CD4-positive, alpha-beta memory T cell (primary cell): Measurements from ENCODE around the gene EOGT. TPM values are rescaled to one million over a fixed set of nuclear protein-coding genes. Genes with fewer than 3 reads are reported as not detected.
A peak's percentile ranks its signal among the peaks of the same experiment; 100 is the strongest.

Experiments
- CTCF ChIA-PET: fragments of 350-600 bp; sonication (Branson Sonifier 250); formaldehyde crosslinking; loops from one replicate; lab custom pipeline; 2021; ENCODE audit warnings: inconsistent platforms; ENCODE audit not compliant: partially characterized antibody; lab: Charles Lee
- POLR2A ChIA-PET: fragments of 350-600 bp; sonication (Branson Sonifier 250); formaldehyde crosslinking; loops from one replicate; lab custom pipeline; 2021; ENCODE audit not compliant: partially characterized antibody; lab: Charles Lee
- DNase-seq, 5 donors: peaks; one replicate each; pipeline versions ENCODE4 v3.0.0 to v3.0.0-alpha.2; 2020 to 2022; ENCODE audit warnings: mixed read lengths in 1 of 5
- H3K27ac ChIP-seq: one replicate; pipeline ENCODE4 v1.7.0; 2013; ENCODE audit warnings: low read depth, low read length
- H3K27me3 ChIP-seq: 2 replicates; pipeline ENCODE4 v1.7.0; 2013; ENCODE audit warnings: mild to moderate bottlenecking, low read length, moderate library complexity; ENCODE audit not compliant: insufficient read depth
- H3K36me3 ChIP-seq: 2 replicates; pipeline ENCODE4 v1.7.0; 2013; ENCODE audit warnings: mild to moderate bottlenecking, low read length, moderate library complexity; ENCODE audit not compliant: insufficient read depth
- H3K4me1 ChIP-seq: 2 replicates; pipeline ENCODE4 v1.7.0; 2013; ENCODE audit warnings: mild to moderate bottlenecking, low read length, moderate library complexity; ENCODE audit not compliant: insufficient read depth
- H3K4me3 ChIP-seq, 2 donors: one replicate each; pipeline ENCODE4 v1.7.0; 2013; ENCODE audit warnings: low read length in 2 of 2, mild to moderate bottlenecking in 1 of 2
- H3K9me3 ChIP-seq, 2 donors: one replicate each; pipeline ENCODE4 v1.7.0; 2013; ENCODE audit warnings: low read length in 2 of 2, control low read depth in 1 of 2; ENCODE audit not compliant: control insufficient read depth in 1 of 2
- H3K27ac Mint-ChIP-seq, 7 donors: one replicate each; pipeline ENCODE4 v1.8.0; 2020 to 2021; ENCODE audit warnings: mixed read lengths in 7 of 7, mild to moderate bottlenecking in 6 of 7, inconsistent platforms in 3 of 7, moderate library complexity in 3 of 7
- H3K27me3 Mint-ChIP-seq, 2 donors: one replicate each; pipeline ENCODE4 v1.8.0; 2020 to 2021; ENCODE audit warnings: mixed read lengths in 2 of 2
- H3K36me3 Mint-ChIP-seq, 2 donors: one replicate each; pipeline ENCODE4 v1.8.0; 2020 to 2021; ENCODE audit warnings: mixed read lengths in 2 of 2, inconsistent platforms in 1 of 2, mild to moderate bottlenecking in 1 of 2
- H3K4me1 Mint-ChIP-seq, 4 donors: one replicate each; pipeline ENCODE4 v1.8.0; 2020 to 2021; ENCODE audit warnings: mixed read lengths in 4 of 4, mild to moderate bottlenecking in 1 of 4
- H3K4me3 Mint-ChIP-seq, 8 donors: one replicate each; pipeline ENCODE4 v1.8.0; 2020 to 2021; ENCODE audit warnings: mixed read lengths in 8 of 8, mild to moderate bottlenecking in 7 of 8, moderate library complexity in 6 of 8, inconsistent platforms in 3 of 8
- H3K9me3 Mint-ChIP-seq, 8 donors: one replicate each; pipeline ENCODE4 v1.8.0; 2020 to 2021; ENCODE audit warnings: mixed read lengths in 8 of 8, mild to moderate bottlenecking in 5 of 8, inconsistent platforms in 3 of 8, moderate library complexity in 1 of 8
- intact Hi-C: fragments of 100-400 bp; cut with micrococcal nuclease; formaldehyde crosslinking; loops from one replicate; pipeline ENCODE4 v1.15.1; 2023
- polyA plus RNA-seq, 2 donors: library from polyadenylated mRNA; unstranded; fragments of 300-500 nt; fragmentation: Illumina TruSeq; gene quantifications; one replicate each; pipeline ENCODE4 v1.2.3, GENCODE V29; 2021
- total RNA-seq, 2 experiments: library from RNA; stranded (reverse); gene quantifications; one replicate each; pipeline ENCODE4 v1.2.3, GENCODE V29; 2021

Gene EOGT
- total and polyA plus RNA-seq, 4 experiments from 2014 or later = 8.2 to 28.6 (median 18.0) TPM

- Mint-ChIP-seq H3K9me3 (no peaks in the 10 kb centered on the region), H3K36me3 (peaks cover 57 to 68% of the 10 kb centered on the region in 2 donors), H3K27me3 (no peaks in the 10 kb centered on the region), H3K27ac (no peak overlapping the region), H3K4me1 (peaks cover 0 to 3% (median under 1%) of the 10 kb centered on the region in 4 donors), H3K4me3 (no peak overlapping the region)
- H3K9me3 ChIP-seq = no peaks in the 10 kb centered on the region
- H3K27me3 ChIP-seq = no peaks in the 10 kb centered on the region
- no peak overlapping the region for H3K4me3 ChIP-seq
- no peaks in the 10 kb centered on the region for H3K4me1 ChIP-seq
- DNase-seq = no peak
- no peak overlapping the region for H3K27ac ChIP-seq
- H3K36me3 ChIP-seq = peaks cover 58% of the 10 kb centered on the region
- intact Hi-C loops = no loop called here
- POLR2A ChIA-PET = interaction anchor here (0.6 to 1.0 kb wide), 2 partner anchors 18 to 19 kb away, joined by 3 to 4 read pairs; partner anchors contain the start of gene EOGT
- CTCF ChIA-PET = no interaction called here
Observed at GRCh38 chr3:69031635-69032034, 18.2 kb upstream of the EOGT start.

GRCh38 chr3:69020857-69021256 lies 7.4 kb upstream of the EOGT start:
- intact Hi-C loops = no loop called here
- H3K9me3 Mint-ChIP-seq = no peaks in the 10 kb centered on the region
- H3K4me3 ChIP-seq = no peak overlapping the region
- H3K36me3 Mint-ChIP-seq = peaks cover 10 to 29% of the 10 kb centered on the region in 2 donors
- no peaks in the 10 kb centered on the region for H3K27me3 Mint-ChIP-seq
- H3K27ac Mint-ChIP-seq = peak overlapping the region in 1 of 7 donors; percentile 17
- DNase-seq = no peak
- H3K4me3 Mint-ChIP-seq = no peak overlapping the region
- H3K4me1 ChIP-seq = no peaks in the 10 kb centered on the region
- H3K4me1 Mint-ChIP-seq = peaks cover 0 to 4% (median under 1%) of the 10 kb centered on the region in 4 donors
- H3K27me3 ChIP-seq = no peaks in the 10 kb centered on the region
- H3K9me3 ChIP-seq = no peaks in the 10 kb centered on the region
- ChIA-PET CTCF (interaction anchor here (1.0 to 1.2 kb wide), 2 partner anchors 10 to 71 kb away, joined by 3 read pairs; no protein-coding TSS in a partner anchor), POLR2A (interaction anchor here (1.2 kb wide), 1 partner anchor 31 kb away, joined by 6 read pairs; the partner anchor contains the start of gene TMF1)
- H3K36me3 ChIP-seq = peaks cover 18% of the 10 kb centered on the region
- H3K27ac ChIP-seq = no peak overlapping the region

GRCh38 chr3:69020424-69020823 lies 6.9 kb upstream of the EOGT start:
- POLR2A ChIA-PET = interaction anchor here (1.2 kb wide), 1 partner anchor 32 kb away, joined by 6 read pairs; the partner anchor contains the start of gene TMF1
- peaks cover 14% of the 10 kb centered on the region for H3K36me3 ChIP-seq

GRCh38 chr3:69016901-69017300 lies 3.4 kb upstream of the EOGT start:
- Mint-ChIP-seq H3K4me3 (no peak overlapping the region), H3K27me3 (no peaks in the 10 kb centered on the region), H3K9me3 (peaks cover 0 to 2% (median 0%) of the 10 kb centered on the region in 8 donors), H3K27ac (no peak overlapping the region), H3K4me1 (peaks cover 12 to 25% (median 20%) of the 10 kb centered on the region in 4 donors), H3K36me3 (peaks cover 0 to 13% of the 10 kb centered on the region in 2 donors)
- peaks cover 26% of the 10 kb centered on the region for H3K4me1 ChIP-seq
- CTCF ChIA-PET = interaction anchor here (1.1 to 1.4 kb wide), 3 partner anchors 11 to 104 kb away, joined by 3 read pairs; no protein-coding TSS in a partner anchor
- H3K36me3 ChIP-seq = no peaks in the 10 kb centered on the region
- no peaks in the 10 kb centered on the region for H3K9me3 ChIP-seq
- no peak overlapping the region for H3K27ac ChIP-seq
- intact Hi-C loops = no loop called here
- no peaks in the 10 kb centered on the region for H3K27me3 ChIP-seq
- no peak overlapping the region for H3K4me3 ChIP-seq
- POLR2A ChIA-PET = interaction anchor here (0.8 kb wide), 1 partner anchor 70 kb away, joined by 3 read pairs; no protein-coding TSS in a partner anchor
- no peak for DNase-seq

More at GRCh38 chr3:69020424-69020823, 6.9 kb upstream of the EOGT start:
- Histone ChIP-seq H3K27ac (no peak overlapping the region), H3K27me3 (no peaks in the 10 kb centered on the region), H3K4me3 (no peak overlapping the region), H3K4me1 (peaks cover under 1% of the 10 kb centered on the region), H3K9me3 (no peaks in the 10 kb centered on the region)
- CTCF ChIA-PET = interaction anchor here (1.0 to 1.2 kb wide), 2 partner anchors 10 to 72 kb away, joined by 3 read pairs; no protein-coding TSS in a partner anchor
- Mint-ChIP-seq H3K9me3 (no peaks in the 10 kb centered on the region), H3K27ac (no peak overlapping the region), H3K27me3 (no peaks in the 10 kb centered on the region), H3K4me3 (no peak overlapping the region), H3K36me3 (peaks cover 6 to 25% of the 10 kb centered on the region in 2 donors), H3K4me1 (peaks cover 0 to 4% (median under 1%) of the 10 kb centered on the region in 4 donors)
- no peak for DNase-seq
- intact Hi-C loops = no loop called here

GRCh38 chr3:69016102-69016501 lies 2.6 kb upstream of the EOGT start:
- H3K9me3 ChIP-seq = no peaks in the 10 kb centered on the region
- no peak overlapping the region for H3K4me3 Mint-ChIP-seq
- H3K27me3 ChIP-seq = no peaks in the 10 kb centered on the region
- ChIA-PET POLR2A (interaction anchor here (0.8 kb wide), 1 partner anchor 70 kb away, joined by 3 read pairs; no protein-coding TSS in a partner anchor), CTCF (interaction anchor here (1.1 to 1.4 kb wide), 2 partner anchors 12 to 23 kb away, joined by 3 read pairs; no protein-coding TSS in a partner anchor)
- intact Hi-C loops = no loop called here
- H3K9me3 Mint-ChIP-seq = peaks cover 0 to 2% (median 0%) of the 10 kb centered on the region in 8 donors
- H3K27ac ChIP-seq = no peak overlapping the region
- H3K36me3 Mint-ChIP-seq = peaks cover 0 to 10% of the 10 kb centered on the region in 2 donors
- H3K27me3 Mint-ChIP-seq = no peaks in the 10 kb centered on the region
- no peak overlapping the region for H3K4me3 ChIP-seq
- H3K36me3 ChIP-seq = no peaks in the 10 kb centered on the region
- DNase-seq = no peak
- peaks cover 26% of the 10 kb centered on the region for H3K4me1 ChIP-seq
- H3K27ac Mint-ChIP-seq = no peak overlapping the region
- peaks cover 12 to 32% (median 23%) of the 10 kb centered on the region in 4 donors for H3K4me1 Mint-ChIP-seq

- peaks cover 16 to 40% (median 27%) of the 10 kb centered on the region in 4 donors for H3K4me1 Mint-ChIP-seq
- peaks cover 0 to 11% of the 10 kb centered on the region in 2 donors for H3K36me3 Mint-ChIP-seq
- peak overlapping the region; percentile 80 to 89 (median 83) for H3K4me3 Mint-ChIP-seq
- peak overlapping the region; percentile 41 to 90 (median 84) for H3K27ac Mint-ChIP-seq
- peak overlapping the region; percentile 63 for H3K27ac ChIP-seq
- H3K9me3 Mint-ChIP-seq = peaks cover 0 to 2% (median 0%) of the 10 kb centered on the region in 8 donors
- POLR2A ChIA-PET = interaction anchor here (0.8 to 1.7 kb wide), 12 partner anchors 9 to 186 kb away, joined by 3 to 13 read pairs (median 4); partner anchors contain the start of gene ARL6IP5
- no peaks in the 10 kb centered on the region for H3K27me3 Mint-ChIP-seq
- H3K36me3 ChIP-seq = peaks cover under 1% of the 10 kb centered on the region
- intact Hi-C loops = no loop called here
- peaks cover 26% of the 10 kb centered on the region for H3K4me1 ChIP-seq
- DNase-seq = no peak
- CTCF ChIA-PET = interaction anchor here (0.9 to 2.0 kb wide), 6 partner anchors 11 to 328 kb away, joined by 3 to 10 read pairs (median 3); partner anchors contain the start of genes LMOD3 and TMF1
- peak overlapping the region; percentile 46 to 64 for H3K4me3 ChIP-seq
- H3K27me3 ChIP-seq = no peaks in the 10 kb centered on the region
- H3K9me3 ChIP-seq = no peaks in the 10 kb centered on the region
Observed at GRCh38 chr3:69014022-69014580, 617 bp upstream of the EOGT start.
